Occipital lobe (tissue), 2 donors: Measurements from ENCODE around the gene AP2M1. TPM values are rescaled to one million over a fixed set of nuclear protein-coding genes. Genes with fewer than 3 reads are reported as not detected.

ENCODE experiments used
- DNase-seq: peaks from one replicate; lab custom pipeline; 2025; lab: John Stamatoyannopoulos, UW
- total RNA-seq: library from RNA; depleted of rRNA; stranded (reverse); fragments of >200 nt; gene quantifications from one replicate; pipeline ENCODE4 v1.2.3, GENCODE V29; 2014

Gene AP2M1
- total RNA-seq, 1 donor from 2014 or later: 263 TPM

GRCh38 chr3:184223946-184224345 lies 49.3 kb downstream of the AP2M1 start:
- DNase-seq: no peak

- DNase-seq: no peak
Measured at GRCh38 chr3:184227481-184227935, 52.9 kb downstream of the AP2M1 start.

- DNase-seq: no peak
Measured at GRCh38 chr3:184228376-184229137, 53.9 kb downstream of the AP2M1 start.

GRCh38 chr3:184229394-184230080 lies 54.9 kb downstream of the AP2M1 start, which contains the start of gene VWA5B2:
TSS of gene VWA5B2 (plus strand) at chr3:184229585. CDS start at chr3:184230529, 944 bp downstream.
- peak; percentile 60 for DNase-seq

GRCh38 chr3:184230081-184230602 lies 55.5 kb downstream of the AP2M1 start:
- no peak for DNase-seq

- no peak for DNase-seq
Measured at GRCh38 chr3:184230603-184231528, 56.2 kb downstream of the AP2M1 start.

- no peak for DNase-seq
Measured at GRCh38 chr3:184231671-184232070, 57.0 kb downstream of the AP2M1 start.

- DNase-seq: no peak
Measured at GRCh38 chr3:184233127-184233843, 58.6 kb downstream of the AP2M1 start.

Other genes starting within 250 kb of the AP2M1 start
- 55.4 TPM for gene ABCC5, start 157.0 kb upstream of the AP2M1 start, total RNA-seq
- gene HTR3D, start 143.1 kb upstream of the AP2M1 start, total RNA-seq: not detected
- gene HTR3C, start 121.8 kb upstream of the AP2M1 start, total RNA-seq: not detected
- not detected for gene HTR3E, start 77.8 kb upstream of the AP2M1 start, total RNA-seq
- gene EIF2B5, start 39.5 kb upstream of the AP2M1 start, total RNA-seq: 45.5 TPM
- gene DVL3, start 19.5 kb upstream of the AP2M1 start, total RNA-seq: 30.9 TPM
- gene ABCF3, start 11.3 kb downstream of the AP2M1 start, total RNA-seq: 41.2 TPM
- 0.31 TPM for gene VWA5B2, start 54.7 kb downstream of the AP2M1 start, total RNA-seq
- gene ALG3, start 74.1 kb downstream of the AP2M1 start, total RNA-seq: 10.6 TPM
- gene EEF1AKMT4, start 74.8 kb downstream of the AP2M1 start, total RNA-seq: 0.94 TPM
- 3.4 TPM for gene CAMK2N2, start 86.7 kb downstream of the AP2M1 start, total RNA-seq
- 2.2 TPM for gene ECE2, start 101.2 kb downstream of the AP2M1 start, total RNA-seq
- gene PSMD2, start 124.4 kb downstream of the AP2M1 start, total RNA-seq: 244 TPM
- gene EIF4G1, start 139.8 kb downstream of the AP2M1 start, total RNA-seq: 77.8 TPM
- gene FAM131A, start 162.7 kb downstream of the AP2M1 start, total RNA-seq: 61.6 TPM
- 8.4 TPM for gene CLCN2, start 186.8 kb downstream of the AP2M1 start, total RNA-seq
- 27.6 TPM for gene POLR2H, start 186.9 kb downstream of the AP2M1 start, total RNA-seq
- gene THPO, start 203.4 kb downstream of the AP2M1 start, total RNA-seq: not detected
- gene CHRD, start 205.2 kb downstream of the AP2M1 start, total RNA-seq: 11.4 TPM